Lower leg skin (tissue), 4 donors: Measurements from ENCODE around the gene ATXN3. TPM values are rescaled to one million over a fixed set of nuclear protein-coding genes. Genes with fewer than 3 reads are reported as not detected.

Source experiments
- DNase-seq, 2 donors: peaks; one replicate each; pipeline ENCODE4 v3.0.0-alpha.2; 2019; ENCODE audit warnings: low spot score in 2 of 2
- H3K4me3 ChIP-seq: fragments of 200-600 bp; sonication (generic); 2 replicates; pipeline ENCODE4 v1.5.1; 2017; ENCODE audit warnings: mild to moderate bottlenecking, low read depth; ENCODE audit not compliant: poor library complexity, severe bottlenecking
- POLR2A ChIP-seq, 2 donors: fragments of 450-650 bp; IDR thresholded peaks; one replicate each; pipeline ENCODE4 v1.6.1; 2016 to 2017; ENCODE audit warnings: antibody characterized with exemption in 2 of 2, mild to moderate bottlenecking in 1 of 2, moderate library complexity in 1 of 2
- WGBS, 2 donors: methylation state at CpG; one replicate each; pipeline ENCODE4 v1.1.5; 2018; 5-methylcytosine and 5-hydroxymethylcytosine counted together
- intact Hi-C: fragments of 100-400 bp; cut with DNase I; formaldehyde crosslinking; loops from one replicate; pipeline ENCODE4 v1.15.0; 2023; ENCODE audit warnings: low total_unique reads
- total RNA-seq, 4 donors: library from RNA; depleted of rRNA; stranded (reverse); fragments of >200 nt; gene quantifications; one replicate each; pipeline ENCODE4 v1.1.0, GENCODE V29; 2016
- TF ChIP-seq, protein P1 (sequence below), 3 donors: fragments of 450-650 bp; IDR thresholded peaks; one replicate each; pipeline ENCODE4 v1.5.1; 2016; ENCODE audit warnings: antibody characterized with exemption in 3 of 3, mild to moderate bottlenecking in 3 of 3, moderate library complexity in 2 of 3

The ATXN3 gene
- 10 to 100 TPM; 34.7 to 57.5 (median 45.4) TPM for total RNA-seq

DNA sequence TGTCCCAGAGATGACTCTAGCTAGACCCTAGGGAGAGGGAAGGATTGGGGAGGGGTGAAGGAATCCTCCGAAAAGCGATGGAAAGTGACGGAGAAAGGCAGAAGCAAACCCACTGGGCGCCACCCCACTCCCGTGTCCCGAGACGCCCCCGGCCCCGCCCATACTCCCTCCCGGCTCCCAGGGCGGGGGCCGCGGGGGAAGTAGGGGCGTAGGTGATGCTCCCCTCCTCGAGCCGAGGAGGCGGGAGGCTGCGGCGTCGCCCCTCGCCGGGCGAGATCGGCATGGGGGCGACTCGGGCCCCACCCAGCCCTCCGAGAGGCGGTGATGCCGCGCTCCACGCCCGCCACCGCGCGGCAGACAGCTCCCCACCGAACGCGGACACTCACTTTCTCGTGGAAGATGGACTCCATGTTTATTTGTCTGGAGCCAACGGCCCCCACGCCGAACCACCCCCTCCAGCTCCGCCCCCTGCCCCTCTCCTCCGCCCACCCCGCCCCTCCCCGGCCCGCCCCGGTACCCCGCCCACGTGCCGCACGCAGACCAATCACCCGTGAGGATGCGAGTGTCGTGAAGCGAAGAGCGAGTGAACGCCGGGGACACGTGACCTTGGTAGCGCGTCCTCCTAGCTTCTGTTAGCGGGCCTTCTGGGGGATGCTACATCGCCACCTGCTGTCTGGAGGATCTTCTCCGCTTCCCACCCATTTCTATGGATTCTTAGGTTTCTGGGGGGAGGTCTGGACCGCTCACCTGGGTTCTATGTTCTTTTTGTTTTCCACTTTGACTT lies at the start of gene ATXN3:
TSS of gene ATXN3 (minus strand) at position 440 of the 784 bp plus-strand sequence. CDS start at position 410, 30 bp downstream.
- intact Hi-C loops, result no loop called here

DNA sequence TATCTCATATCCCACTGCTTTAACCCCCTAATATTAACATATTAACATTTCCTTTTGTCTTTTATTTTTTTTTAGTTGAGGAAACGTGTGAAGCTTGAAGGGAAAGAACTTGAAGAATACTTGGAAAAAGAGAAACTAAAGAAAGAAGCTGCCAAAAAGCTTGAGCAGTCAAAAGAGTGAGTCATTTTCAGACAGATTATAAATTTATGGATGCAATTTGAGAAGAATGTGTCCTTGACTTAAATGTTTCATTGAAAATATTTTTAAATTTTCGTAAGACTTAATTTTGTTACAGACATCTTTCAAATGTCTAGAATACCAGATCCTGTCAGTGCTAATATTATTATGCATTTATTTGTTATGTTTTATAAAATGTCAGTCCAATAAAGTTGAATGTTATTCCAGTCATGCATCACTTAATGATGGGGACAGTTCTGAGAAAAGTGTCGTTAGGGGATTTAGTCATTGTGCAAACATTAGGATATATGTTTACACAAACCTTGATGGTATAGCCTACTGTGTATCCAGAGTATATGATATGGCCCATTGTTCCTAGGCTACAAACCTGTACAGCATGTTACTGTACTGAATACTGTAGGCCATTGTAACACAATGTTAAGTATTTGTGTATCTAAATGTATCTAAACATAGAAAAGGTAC lies 48.0 kb upstream of the ATXN3 start:
- TF ChIP-seq, protein P1, sequence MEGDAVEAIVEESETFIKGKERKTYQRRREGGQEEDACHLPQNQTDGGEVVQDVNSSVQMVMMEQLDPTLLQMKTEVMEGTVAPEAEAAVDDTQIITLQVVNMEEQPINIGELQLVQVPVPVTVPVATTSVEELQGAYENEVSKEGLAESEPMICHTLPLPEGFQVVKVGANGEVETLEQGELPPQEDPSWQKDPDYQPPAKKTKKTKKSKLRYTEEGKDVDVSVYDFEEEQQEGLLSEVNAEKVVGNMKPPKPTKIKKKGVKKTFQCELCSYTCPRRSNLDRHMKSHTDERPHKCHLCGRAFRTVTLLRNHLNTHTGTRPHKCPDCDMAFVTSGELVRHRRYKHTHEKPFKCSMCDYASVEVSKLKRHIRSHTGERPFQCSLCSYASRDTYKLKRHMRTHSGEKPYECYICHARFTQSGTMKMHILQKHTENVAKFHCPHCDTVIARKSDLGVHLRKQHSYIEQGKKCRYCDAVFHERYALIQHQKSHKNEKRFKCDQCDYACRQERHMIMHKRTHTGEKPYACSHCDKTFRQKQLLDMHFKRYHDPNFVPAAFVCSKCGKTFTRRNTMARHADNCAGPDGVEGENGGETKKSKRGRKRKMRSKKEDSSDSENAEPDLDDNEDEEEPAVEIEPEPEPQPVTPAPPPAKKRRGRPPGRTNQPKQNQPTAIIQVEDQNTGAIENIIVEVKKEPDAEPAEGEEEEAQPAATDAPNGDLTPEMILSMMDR (IDR thresholded peaks at IDR 0.05), result no peak
- TF ChIP-seq POLR2A (IDR thresholded peaks at IDR 0.05), result no peak
- no peak for DNase-seq
- WGBS, 2 donors, result 57 to 64% methylated on average over 3 of the region's 3 CpGs
- intact Hi-C loops, result no loop called here
- H3K4me3 ChIP-seq, result no peak overlapping the region

More for the DNA sequence above, at the start of gene ATXN3:
- TF ChIP-seq POLR2A (IDR thresholded peaks at IDR 0.05), result peak in 1 of 2 donors; percentile 26
- TF ChIP-seq, protein P1 (IDR thresholded peaks at IDR 0.05), result peak in 1 of 3 donors; percentile 29
- 0 to 1% methylated on average over 57 to 58 of the region's 66 CpGs for WGBS, 2 donors
- DNase-seq, result peak; percentile 97 to 99
- peak within 1 kb of the TSS; percentile 78 for H3K4me3 ChIP-seq

DNA sequence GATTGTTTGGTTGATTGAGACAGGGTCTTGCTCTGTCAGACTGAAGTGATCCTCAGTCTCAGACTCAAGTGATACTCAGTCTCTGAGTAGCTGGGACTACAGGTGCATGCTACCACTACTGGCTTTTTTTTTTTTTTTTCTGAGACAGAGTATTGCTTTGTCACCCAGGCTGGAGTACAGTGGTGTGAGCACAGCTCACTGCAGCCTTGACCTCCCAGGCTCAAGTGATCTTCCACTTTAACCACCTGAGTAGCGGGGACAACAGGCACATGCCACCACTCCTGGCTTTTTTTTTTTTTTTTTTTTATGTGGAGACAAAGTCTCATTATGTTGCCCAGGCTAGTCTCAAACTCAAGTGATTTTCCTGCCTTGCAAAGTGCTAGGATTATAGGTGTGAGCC lies 47.2 kb upstream of the ATXN3 start:
- DNase-seq, result no peak
- intact Hi-C loops, result no loop called here
- 92 to 94% methylated on average over 1 of the region's 1 CpG for WGBS, 2 donors
- no peak overlapping the region for H3K4me3 ChIP-seq
- TF ChIP-seq, protein P1 (IDR thresholded peaks at IDR 0.05), result no peak
- TF ChIP-seq POLR2A (IDR thresholded peaks at IDR 0.05), result no peak

DNA sequence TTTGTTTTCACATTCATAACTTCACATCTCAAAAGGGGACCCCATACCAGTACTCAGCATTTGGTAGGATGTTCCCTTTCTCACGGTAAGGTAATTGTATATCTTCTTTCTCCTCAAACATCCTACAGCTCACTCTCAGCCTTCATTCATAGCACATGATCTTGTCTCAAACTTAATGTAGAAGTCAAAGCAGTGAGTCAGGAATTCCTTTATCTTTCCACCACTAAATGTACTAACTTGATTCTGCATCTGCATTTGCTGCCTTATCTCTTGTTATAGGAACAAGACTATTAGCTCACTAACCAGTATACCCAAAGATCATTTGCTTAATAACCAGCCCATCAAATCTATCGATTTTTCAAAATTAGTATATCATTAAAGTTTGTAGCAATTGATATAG lies 38.3 kb upstream of the ATXN3 start:
- WGBS, 2 donors, result 84 to 90% methylated on average over 2 of the region's 2 CpGs
- DNase-seq, result no peak
- TF ChIP-seq, protein P1 (IDR thresholded peaks at IDR 0.05), result no peak
- TF ChIP-seq POLR2A (IDR thresholded peaks at IDR 0.05), result no peak
- intact Hi-C loops, result no loop called here
- H3K4me3 ChIP-seq, result no peak overlapping the region

DNA sequence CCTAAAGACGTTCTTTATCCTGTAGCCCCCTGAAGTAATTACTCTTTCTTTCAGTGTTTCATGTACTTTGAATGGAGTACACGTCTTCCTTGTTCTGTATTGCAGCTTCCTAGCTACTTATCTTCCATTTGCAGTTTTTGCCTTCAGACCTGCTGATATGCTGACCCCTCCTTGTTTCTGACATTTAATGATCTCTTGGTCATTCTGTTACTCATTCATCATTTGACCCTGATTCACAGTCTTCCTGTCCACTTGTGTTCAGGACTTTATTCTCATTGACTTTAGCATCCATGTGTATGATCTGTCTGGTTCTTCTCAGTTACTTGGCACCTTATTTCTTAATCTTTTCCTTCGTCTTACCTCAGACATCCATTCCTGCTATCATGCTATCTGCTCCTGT lies 37.6 kb upstream of the ATXN3 start:
- H3K4me3 ChIP-seq, result no peak overlapping the region

More for the DNA sequence above, 37.6 kb upstream of the ATXN3 start:
- DNase-seq, result no peak
- TF ChIP-seq, protein P1 (IDR thresholded peaks at IDR 0.05), result no peak
- TF ChIP-seq POLR2A (IDR thresholded peaks at IDR 0.05), result no peak
- intact Hi-C loops, result no loop called here
- WGBS, 2 donors, result 80 to 84% methylated on average over 3 of the region's 3 CpGs
